ENCODE results near the gene MEF2A.

The MEF2A gene

GRCh38 chr15:99546441-99547100 lies 19.2 kb upstream of the MEF2A start:
- no peaks in the 10 kb centered on the region for H3K4me1 ChIP-seq (ENCODE audit: insufficient read depth, low read length)
- ATAC-seq (ENCODE audit: insufficient read depth, low read depth) = no peak

GRCh38 chr15:99547517-99547916 lies 18.3 kb upstream of the MEF2A start:
- Histone ChIP-seq H2AFZ (ENCODE audit: low read depth, low read length) (no peak overlapping the region), H3K4me2 (ENCODE audit: insufficient read depth, low read length) (no peak overlapping the region), H3K27me3 (ENCODE audit: insufficient read depth, low read length, poor library complexity) (no peaks in the 10 kb centered on the region), H3K9ac (ENCODE audit: low read depth, low read length) (no peak overlapping the region), H3K36me3 (ENCODE audit: insufficient read depth, low read length) (no peaks in the 10 kb centered on the region), H3K79me2 (ENCODE audit: insufficient read depth, low read length) (no peaks in the 10 kb centered on the region), H4K20me1 (ENCODE audit: insufficient read depth, low read length) (no peaks in the 10 kb centered on the region), H3K9me3 (ENCODE audit: insufficient read depth, low read length, severe bottlenecking) (no peaks in the 10 kb centered on the region), H3K4me3 (ENCODE audit: low read depth in 1 of 2, low read length in 2 of 2) (no peak overlapping the region), H3K27ac (ENCODE audit: low read length) (no peak overlapping the region), H3K4me1 (ENCODE audit: insufficient read depth, low read length) (no peaks in the 10 kb centered on the region)
- TF ChIP-seq EZH2 (IDR thresholded peaks at IDR 0.05; ENCODE audit: borderline replicate concordance, low read depth, low read length, severe bottlenecking) (no peak), CTCF (IDR thresholded peaks at IDR 0.05; ENCODE audit: borderline replicate concordance, extremely low read depth, low read length, poor library complexity, severe bottlenecking) (no peak)
- no peak for DNase-seq
- ATAC-seq (ENCODE audit: insufficient read depth, low read depth) = no peak

More at GRCh38 chr15:99546441-99547100, 19.2 kb upstream of the MEF2A start:
- Histone ChIP-seq H2AFZ (ENCODE audit: low read depth, low read length) (no peak overlapping the region), H3K4me2 (ENCODE audit: insufficient read depth, low read length) (no peak overlapping the region), H3K27me3 (ENCODE audit: insufficient read depth, low read length, poor library complexity) (no peaks in the 10 kb centered on the region), H3K9ac (ENCODE audit: low read depth, low read length) (no peak overlapping the region), H3K4me3 (ENCODE audit: low read depth in 1 of 2, low read length in 2 of 2) (no peak overlapping the region), H3K36me3 (ENCODE audit: insufficient read depth, low read length) (no peaks in the 10 kb centered on the region), H3K27ac (ENCODE audit: low read length) (no peak overlapping the region), H4K20me1 (ENCODE audit: insufficient read depth, low read length) (no peaks in the 10 kb centered on the region), H3K9me3 (ENCODE audit: insufficient read depth, low read length, severe bottlenecking) (no peaks in the 10 kb centered on the region), H3K79me2 (ENCODE audit: insufficient read depth, low read length) (no peaks in the 10 kb centered on the region)
- no peak for TF ChIP-seq CTCF (IDR thresholded peaks at IDR 0.05; ENCODE audit: borderline replicate concordance, extremely low read depth, low read length, poor library complexity, severe bottlenecking)
- TF ChIP-seq EZH2 (IDR thresholded peaks at IDR 0.05; ENCODE audit: borderline replicate concordance, low read depth, low read length, severe bottlenecking) = no peak
- DNase-seq = no peak

GRCh38 chr15:99550077-99550476 lies 15.7 kb upstream of the MEF2A start:
- Histone ChIP-seq H4K20me1 (ENCODE audit: insufficient read depth, low read length) (no peaks in the 10 kb centered on the region), H3K36me3 (ENCODE audit: insufficient read depth, low read length) (no peaks in the 10 kb centered on the region), H3K9me3 (ENCODE audit: insufficient read depth, low read length, severe bottlenecking) (no peaks in the 10 kb centered on the region), H3K4me2 (ENCODE audit: insufficient read depth, low read length) (no peak overlapping the region), H3K79me2 (ENCODE audit: insufficient read depth, low read length) (no peaks in the 10 kb centered on the region), H2AFZ (ENCODE audit: low read depth, low read length) (no peak overlapping the region), H3K4me3 (ENCODE audit: low read depth in 1 of 2, low read length in 2 of 2) (no peak overlapping the region), H3K4me1 (ENCODE audit: insufficient read depth, low read length) (no peaks in the 10 kb centered on the region), H3K9ac (ENCODE audit: low read depth, low read length) (no peak overlapping the region), H3K27me3 (ENCODE audit: insufficient read depth, low read length, poor library complexity) (no peaks in the 10 kb centered on the region), H3K27ac (ENCODE audit: low read length) (no peak overlapping the region)
- TF ChIP-seq CTCF (IDR thresholded peaks at IDR 0.05; ENCODE audit: borderline replicate concordance, extremely low read depth, low read length, poor library complexity, severe bottlenecking) (no peak), EZH2 (IDR thresholded peaks at IDR 0.05; ENCODE audit: borderline replicate concordance, low read depth, low read length, severe bottlenecking) (no peak)
- DNase-seq = no peak
- ATAC-seq (ENCODE audit: insufficient read depth, low read depth) = no peak
